Panc1 (cell line): Measurements from ENCODE around the gene CNKSR1. TPM values are rescaled to one million over a fixed set of nuclear protein-coding genes. Genes with fewer than 3 reads are reported as not detected.

Source experiments
- ATAC-seq: fragments of 200-7000 bp; cut with Tn5 transposase; 2 replicates; pipeline ENCODE4 v1.9.1; 2020; ENCODE audit warnings: mild to moderate bottlenecking, moderate library complexity
- BruUV-seq: library from RNA; stranded (reverse); fragments of 400-500 nt; replicated peaks from 2 replicates; lab custom pipeline; 2021; lab: Mats Ljungman, UMichigan
- CTCF ChIA-PET: fragments of 300-600 bp; sonication (Branson Sonifier 250); formaldehyde crosslinking; loops from one replicate; lab custom pipeline; 2022; ENCODE audit warnings: antibody characterized with exemption; lab: Charles Lee
- POLR2A ChIA-PET: fragments of 300-600 bp; sonication (Branson Sonifier 250); formaldehyde crosslinking; loops from one replicate; lab custom pipeline; 2022; ENCODE audit warnings: antibody characterized with exemption; lab: Charles Lee
- DNase-seq: peaks from one replicate; pipeline ENCODE4 v3.0.0-alpha.2; 2010; ENCODE audit warnings: low read depth, low spot score
- H3K27ac ChIP-seq: 2 replicates; pipeline ENCODE4 v1.5.1; 2011; ENCODE audit warnings: mild to moderate bottlenecking, low read length, inconsistent platforms
- H3K27me3 ChIP-seq: fragments of 200-500 bp; sonication (Bioruptor generic); 2 replicates; pipeline ENCODE4 v1.6.0; 2014; ENCODE audit warnings: low read length, inconsistent platforms; ENCODE audit not compliant: control insufficient read depth, insufficient read depth
- H3K36me3 ChIP-seq: fragments of 200-500 bp; sonication (Bioruptor generic); 2 replicates; pipeline ENCODE4 v1.5.1; 2014; ENCODE audit warnings: inconsistent platforms, mild to moderate bottlenecking, low read length, moderate library complexity; ENCODE audit not compliant: control insufficient read depth, insufficient read depth
- H3K4me1 ChIP-seq: 2 replicates; pipeline ENCODE4 v1.5.1; 2011; ENCODE audit warnings: inconsistent platforms, mild to moderate bottlenecking, low read length, moderate library complexity; ENCODE audit not compliant: control insufficient read depth, insufficient read depth
- H3K4me3 ChIP-seq, 2 experiments: 2 replicates each; pipeline ENCODE4 v1.5.1; 2011 to 2012; ENCODE audit warnings: low read depth in 2 of 2, low read length in 2 of 2, mild to moderate bottlenecking in 2 of 2, inconsistent platforms in 1 of 2, moderate library complexity in 1 of 2
- H3K9me3 ChIP-seq: fragments of 200-500 bp; sonication (Bioruptor generic); 2 replicates; pipeline ENCODE4 v1.5.1; 2014; ENCODE audit warnings: low read depth, mild to moderate bottlenecking, inconsistent platforms, low read length, moderate library complexity; ENCODE audit not compliant: control insufficient read depth, insufficient read depth
- POLR2AphosphoS5 ChIP-seq: IDR thresholded peaks from 2 replicates; pipeline ENCODE4 v1.6.1; 2012; ENCODE audit warnings: mild to moderate bottlenecking, low read depth, low read length, moderate library complexity
- SIN3A ChIP-seq: IDR thresholded peaks from 2 replicates; pipeline ENCODE4 v1.6.1; 2012; ENCODE audit warnings: low read depth, mild to moderate bottlenecking, low read length, moderate library complexity, borderline replicate concordance; ENCODE audit not compliant: insufficient read depth
- TCF7L2 ChIP-seq: IDR thresholded peaks from 2 replicates; pipeline ENCODE4 v1.6.1; 2011; ENCODE audit warnings: mild to moderate bottlenecking, low read depth, low read length, inconsistent platforms
- in situ Hi-C: cut with HindIII; loops from 2 replicates; pipeline ENCODE4 v1.10.0; 2016; ENCODE audit warnings: low sequenced_read_pairs, low pct_unique_long_range_greater_than_20kb
- intact Hi-C: fragments of 100-400 bp; cut with micrococcal nuclease; formaldehyde crosslinking; loops from one replicate; pipeline ENCODE4 v1.10.0; 2022; ENCODE audit not compliant: unreplicated experiment
- total RNA-seq: library from RNA; stranded (reverse); gene quantifications from one replicate; pipeline ENCODE4 v1.2.1, GENCODE V29; 2021; ENCODE audit not compliant: unreplicated experiment
- TF ChIP-seq, protein P1 (sequence below): fragments of 450-650 bp; IDR thresholded peaks from 2 replicates; pipeline ENCODE4 v1.5.1; 2017; ENCODE audit warnings: mild to moderate bottlenecking
- TF ChIP-seq, protein P2 (sequence below), 2 experiments: IDR thresholded peaks; 2 replicates each; pipeline ENCODE4 v1.6.1; 2011 to 2012; ENCODE audit warnings: low read depth in 2 of 2, control low read depth in 1 of 2, low read length in 1 of 2, mild to moderate bottlenecking in 1 of 2, moderate library complexity in 1 of 2; ENCODE audit not compliant: insufficient read depth in 1 of 2

The CNKSR1 gene
- total RNA-seq, 1 experiment from 2014 or later = 13.7 TPM

DNA sequence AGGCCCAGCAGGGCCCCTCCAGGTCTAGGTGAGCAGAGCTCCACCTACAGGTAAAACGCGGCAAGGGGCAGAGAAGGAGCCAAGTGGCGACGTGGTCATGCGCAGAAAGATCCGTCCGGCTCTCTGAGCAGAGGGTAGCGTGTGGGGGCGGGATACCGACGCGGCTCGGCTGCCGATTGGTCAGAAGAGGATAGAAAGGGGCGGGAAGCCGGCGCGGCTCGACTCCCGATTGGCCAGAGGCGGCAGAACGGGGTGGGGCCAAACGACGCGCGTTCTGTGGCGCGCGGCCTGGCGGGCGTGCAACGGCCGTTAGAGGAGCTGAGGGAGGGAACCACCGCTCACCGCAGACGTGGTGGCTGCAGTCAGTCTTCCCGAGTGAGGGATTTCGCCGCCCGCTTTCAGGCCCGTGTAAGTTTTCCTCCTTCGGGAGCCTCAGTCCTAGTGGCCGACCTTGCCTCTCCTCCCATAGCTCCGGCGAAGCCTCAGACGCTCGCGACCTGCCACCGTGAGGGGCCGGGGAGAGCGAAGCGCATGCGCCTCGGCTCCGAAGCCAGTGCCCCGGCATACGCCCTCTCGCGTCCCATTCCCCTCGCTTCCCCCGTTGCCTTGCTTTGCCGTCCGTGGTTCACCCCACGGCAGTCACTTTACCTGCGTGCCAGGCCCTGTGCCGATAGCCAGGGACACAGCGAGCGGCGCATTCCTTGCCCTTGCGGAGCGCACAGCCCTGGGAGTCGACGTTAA, 56.8 kb downstream of the CNKSR1 start, which contains the start of gene CEP85:
CEP85 (plus strand) TSS at position 298 of the 741 bp plus-strand sequence. CDS start 5,584 bp downstream, outside the sequence.
- CTCF ChIA-PET = interaction anchor here (0.6 to 2.2 kb wide), 11 partner anchors 14 to 198 kb away, joined by 3 to 10 read pairs (median 5); partner anchors contain the start of genes CATSPER4, CNKSR1 and ZNF593
- no peaks in the 10 kb centered on the region for H3K27me3 ChIP-seq
- H3K9me3 ChIP-seq = no peaks in the 10 kb centered on the region
- ATAC-seq (peak; percentile 99), DNase-seq (peak; percentile 96)
- peak within 1 kb of the TSS; percentile 95 for H3K4me3 ChIP-seq
- peaks cover 2% of the 10 kb centered on the region; the same call in 1 of the 2 replicates for H3K36me3 ChIP-seq
- H3K4me1 ChIP-seq = peaks cover 28% of the 10 kb centered on the region
- TF ChIP-seq, protein P1, sequence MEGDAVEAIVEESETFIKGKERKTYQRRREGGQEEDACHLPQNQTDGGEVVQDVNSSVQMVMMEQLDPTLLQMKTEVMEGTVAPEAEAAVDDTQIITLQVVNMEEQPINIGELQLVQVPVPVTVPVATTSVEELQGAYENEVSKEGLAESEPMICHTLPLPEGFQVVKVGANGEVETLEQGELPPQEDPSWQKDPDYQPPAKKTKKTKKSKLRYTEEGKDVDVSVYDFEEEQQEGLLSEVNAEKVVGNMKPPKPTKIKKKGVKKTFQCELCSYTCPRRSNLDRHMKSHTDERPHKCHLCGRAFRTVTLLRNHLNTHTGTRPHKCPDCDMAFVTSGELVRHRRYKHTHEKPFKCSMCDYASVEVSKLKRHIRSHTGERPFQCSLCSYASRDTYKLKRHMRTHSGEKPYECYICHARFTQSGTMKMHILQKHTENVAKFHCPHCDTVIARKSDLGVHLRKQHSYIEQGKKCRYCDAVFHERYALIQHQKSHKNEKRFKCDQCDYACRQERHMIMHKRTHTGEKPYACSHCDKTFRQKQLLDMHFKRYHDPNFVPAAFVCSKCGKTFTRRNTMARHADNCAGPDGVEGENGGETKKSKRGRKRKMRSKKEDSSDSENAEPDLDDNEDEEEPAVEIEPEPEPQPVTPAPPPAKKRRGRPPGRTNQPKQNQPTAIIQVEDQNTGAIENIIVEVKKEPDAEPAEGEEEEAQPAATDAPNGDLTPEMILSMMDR = peak; percentile 95
- TF ChIP-seq TCF7L2 (no peak), POLR2AphosphoS5 (peak; percentile 99), SIN3A (peak; percentile 83; the same call in 1 of the 2 replicates)
- TF ChIP-seq, protein P2, sequence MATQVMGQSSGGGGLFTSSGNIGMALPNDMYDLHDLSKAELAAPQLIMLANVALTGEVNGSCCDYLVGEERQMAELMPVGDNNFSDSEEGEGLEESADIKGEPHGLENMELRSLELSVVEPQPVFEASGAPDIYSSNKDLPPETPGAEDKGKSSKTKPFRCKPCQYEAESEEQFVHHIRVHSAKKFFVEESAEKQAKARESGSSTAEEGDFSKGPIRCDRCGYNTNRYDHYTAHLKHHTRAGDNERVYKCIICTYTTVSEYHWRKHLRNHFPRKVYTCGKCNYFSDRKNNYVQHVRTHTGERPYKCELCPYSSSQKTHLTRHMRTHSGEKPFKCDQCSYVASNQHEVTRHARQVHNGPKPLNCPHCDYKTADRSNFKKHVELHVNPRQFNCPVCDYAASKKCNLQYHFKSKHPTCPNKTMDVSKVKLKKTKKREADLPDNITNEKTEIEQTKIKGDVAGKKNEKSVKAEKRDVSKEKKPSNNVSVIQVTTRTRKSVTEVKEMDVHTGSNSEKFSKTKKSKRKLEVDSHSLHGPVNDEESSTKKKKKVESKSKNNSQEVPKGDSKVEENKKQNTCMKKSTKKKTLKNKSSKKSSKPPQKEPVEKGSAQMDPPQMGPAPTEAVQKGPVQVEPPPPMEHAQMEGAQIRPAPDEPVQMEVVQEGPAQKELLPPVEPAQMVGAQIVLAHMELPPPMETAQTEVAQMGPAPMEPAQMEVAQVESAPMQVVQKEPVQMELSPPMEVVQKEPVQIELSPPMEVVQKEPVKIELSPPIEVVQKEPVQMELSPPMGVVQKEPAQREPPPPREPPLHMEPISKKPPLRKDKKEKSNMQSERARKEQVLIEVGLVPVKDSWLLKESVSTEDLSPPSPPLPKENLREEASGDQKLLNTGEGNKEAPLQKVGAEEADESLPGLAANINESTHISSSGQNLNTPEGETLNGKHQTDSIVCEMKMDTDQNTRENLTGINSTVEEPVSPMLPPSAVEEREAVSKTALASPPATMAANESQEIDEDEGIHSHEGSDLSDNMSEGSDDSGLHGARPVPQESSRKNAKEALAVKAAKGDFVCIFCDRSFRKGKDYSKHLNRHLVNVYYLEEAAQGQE (IDR thresholded peaks at IDR 0.05; ENCODE audit: insufficient read depth in 1 of 2, low read depth in 2 of 2, low read length in 1 of 2) = no peak
- in situ Hi-C loops (no loop called here), intact Hi-C loops (no loop called here)
- POLR2A ChIA-PET = interaction anchor here (0.6 to 0.7 kb wide), 2 partner anchors 211 to 214 kb away, joined by 3 read pairs; no protein-coding TSS in a partner anchor
- H3K27ac ChIP-seq = peak within 1 kb of the TSS; percentile 98
- BruUV-seq = TSS peak; percentile 78

DNA sequence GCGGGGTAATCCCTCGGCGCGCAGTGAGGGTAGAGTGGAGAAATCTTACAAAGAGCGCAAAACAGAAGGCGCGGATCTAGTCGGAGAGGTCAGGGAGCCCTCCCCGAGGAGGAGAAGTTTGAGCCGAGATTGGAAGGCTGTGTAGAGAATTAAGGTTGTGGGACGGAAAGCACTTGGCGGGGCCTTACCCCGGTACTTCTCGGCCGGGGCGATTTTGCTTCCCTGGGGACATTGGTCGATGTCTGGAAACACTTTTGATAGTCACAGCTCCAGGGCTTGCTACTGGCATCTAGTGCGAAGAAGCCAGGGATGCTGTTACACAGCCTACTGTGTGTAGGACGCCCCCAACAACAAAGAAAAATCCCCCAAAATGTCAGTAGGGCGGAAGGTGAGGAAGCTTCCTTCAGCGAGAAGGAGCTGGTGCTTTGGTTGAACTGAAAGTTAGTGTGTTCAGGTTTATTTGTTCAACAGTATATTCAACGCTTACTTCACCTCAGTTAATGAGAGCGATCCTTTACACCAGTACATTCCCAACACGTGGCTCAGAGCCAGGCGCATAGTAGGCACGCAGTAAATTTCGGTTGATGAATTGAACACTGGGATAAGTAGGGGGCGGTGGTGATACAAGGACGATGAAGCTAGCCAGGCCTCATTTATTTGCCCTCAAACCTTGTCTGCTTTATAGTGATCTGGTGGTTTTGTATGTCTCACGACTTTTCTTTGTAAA, 57.5 kb downstream of the CNKSR1 start:
- BruUV-seq = no TSS peak
- intact Hi-C loops = no loop called here
- no peaks in the 10 kb centered on the region for H3K9me3 ChIP-seq
- no peak for ATAC-seq
- H3K4me1 ChIP-seq = peaks cover 28% of the 10 kb centered on the region
- peak; percentile 17 for DNase-seq
- H3K36me3 ChIP-seq = peaks cover 3% of the 10 kb centered on the region
- in situ Hi-C loops = no loop called here
- POLR2A ChIA-PET = interaction anchor here (0.6 to 0.7 kb wide), 3 partner anchors 12 to 213 kb away, joined by 3 to 6 read pairs (median 3); no protein-coding TSS in a partner anchor
- TF ChIP-seq, protein P2 (IDR thresholded peaks at IDR 0.05; ENCODE audit: insufficient read depth in 1 of 2, low read depth in 2 of 2, low read length in 1 of 2) = no peak
- TF ChIP-seq, protein P1 = no peak
- H3K27me3 ChIP-seq = no peaks in the 10 kb centered on the region
- H3K27ac ChIP-seq = peak overlapping the region; percentile 98
- CTCF ChIA-PET = interaction anchor here (0.5 to 2.2 kb wide), 9 partner anchors 11 to 198 kb away, joined by 3 to 10 read pairs (median 5); partner anchors contain the start of genes CATSPER4, CNKSR1 and ZNF593
- peak overlapping the region; percentile 95 for H3K4me3 ChIP-seq
